ENCODE results near the gene KLHL35. TPM values are rescaled to one million over a fixed set of nuclear protein-coding genes. Genes with fewer than 3 reads are reported as not detected.
"Not testable (repeated sequence)": the region's sequence is repeated elsewhere in the genome, so short reads cannot be mapped to it uniquely, and the experiment has no call there.

KLHL35 gene
- total RNA-seq, 2 experiments from 2014 or later = 0.50 to 1.3 TPM

GRCh38 chr11:75386942-75387630 is 45.9 kb downstream of the KLHL35 start:
- no peaks in the 10 kb centered on the region for H3K9me3 Mint-ChIP-seq
- no peak overlapping the region for H3K27ac Mint-ChIP-seq
- H3K4me1 Mint-ChIP-seq = peaks cover 19% of the 10 kb centered on the region
- H3K4me3 Mint-ChIP-seq = no peak overlapping the region
- ChIA-PET POLR2A (interaction anchor here (0.6 to 0.8 kb wide), 2 partner anchors 11 to 107 kb away, joined by 3 read pairs; no protein-coding TSS in a partner anchor), CTCF (interaction anchor here (1.4 to 4.9 kb wide), 8 partner anchors 11 to 144 kb away, joined by 4 to 23 read pairs (median 12); no protein-coding TSS in a partner anchor)
- H3K27me3 Mint-ChIP-seq = peaks cover 10% of the 10 kb centered on the region
- DNase-seq = no peak
- no peaks in the 10 kb centered on the region for H3K36me3 Mint-ChIP-seq (ENCODE audit: low read depth)

GRCh38 chr11:75384438-75385080 is 48.4 kb downstream of the KLHL35 start:
- DNase-seq = peak; percentile 76
- Mint-ChIP-seq H3K27ac (peak overlapping the region; percentile 55), H3K27me3 (peaks cover 5% of the 10 kb centered on the region), H3K36me3 (ENCODE audit: low read depth) (no peaks in the 10 kb centered on the region), H3K4me1 (peaks cover 23% of the 10 kb centered on the region), H3K4me3 (no peak overlapping the region), H3K9me3 (no peaks in the 10 kb centered on the region)
- CTCF ChIA-PET = interaction anchor here (0.5 to 6.1 kb wide), 12 partner anchors 9 to 149 kb away, joined by 3 to 44 read pairs (median 4); no protein-coding TSS in a partner anchor
- POLR2A ChIA-PET = no interaction called here

GRCh38 chr11:75383246-75383645 is 49.8 kb downstream of the KLHL35 start:
- no peak overlapping the region for H3K4me3 Mint-ChIP-seq
- POLR2A ChIA-PET = no interaction called here
- DNase-seq = peak; percentile 59
- H3K9me3 Mint-ChIP-seq = no peaks in the 10 kb centered on the region
- H3K27me3 Mint-ChIP-seq = peaks cover 5% of the 10 kb centered on the region
- peak overlapping the region; percentile 78 for H3K27ac Mint-ChIP-seq
- no peaks in the 10 kb centered on the region for H3K36me3 Mint-ChIP-seq (ENCODE audit: low read depth)
- CTCF ChIA-PET = interaction anchor here (0.8 to 6.1 kb wide), 6 partner anchors 21 to 244 kb away, joined by 3 to 44 read pairs (median 4); no protein-coding TSS in a partner anchor
- peaks cover 23% of the 10 kb centered on the region for H3K4me1 Mint-ChIP-seq

- Mint-ChIP-seq H3K4me1 (peaks cover 26% of the 10 kb centered on the region), H3K27me3 (no peaks in the 10 kb centered on the region), H3K4me3 (no peak overlapping the region), H3K27ac (no peak overlapping the region), H3K9me3 (no peaks in the 10 kb centered on the region), H3K36me3 (ENCODE audit: low read depth) (no peaks in the 10 kb centered on the region)
- ChIA-PET CTCF (interaction anchor here (0.5 to 6.1 kb wide), 9 partner anchors 9 to 151 kb away, joined by 3 to 44 read pairs (median 3); partner anchors contain the start of gene RPS3), POLR2A (no interaction called here)
- DNase-seq = no peak
These were observed 52.1 kb downstream of the KLHL35 start for GRCh38 chr11:75380716-75381420.

- Mint-ChIP-seq H3K4me3 (no peak overlapping the region), H3K4me1 (peaks cover 26% of the 10 kb centered on the region), H3K9me3 (no peaks in the 10 kb centered on the region), H3K27me3 (no peaks in the 10 kb centered on the region), H3K36me3 (ENCODE audit: low read depth) (no peaks in the 10 kb centered on the region), H3K27ac (no peak overlapping the region)
- ChIA-PET CTCF (interaction anchor here (0.8 to 6.1 kb wide), 5 partner anchors 8 to 151 kb away, joined by 3 to 44 read pairs (median 6); partner anchors contain the start of gene RPS3), POLR2A (no interaction called here)
- DNase-seq = no peak
These were observed 52.8 kb downstream of the KLHL35 start for GRCh38 chr11:75380245-75380644.

- H3K4me3 Mint-ChIP-seq; H3K36me3 Mint-ChIP-seq (ENCODE audit: low read depth); DNase-seq; CTCF ChIA-PET; H3K9me3 Mint-ChIP-seq; H3K27me3 Mint-ChIP-seq; H3K27ac Mint-ChIP-seq; POLR2A ChIA-PET: not testable (repeated sequence)
- H3K4me1 Mint-ChIP-seq = peaks cover 15% of the 10 kb centered on the region
These were observed 54.2 kb downstream of the KLHL35 start for GRCh38 chr11:75378776-75379175.

- H3K27ac Mint-ChIP-seq = no peak overlapping the region
- no peak overlapping the region for H3K4me3 Mint-ChIP-seq
- no peaks in the 10 kb centered on the region for H3K27me3 Mint-ChIP-seq
- CTCF ChIA-PET = interaction anchor here (1.0 to 3.1 kb wide), 2 partner anchors 9 to 20 kb away, joined by 4 to 11 read pairs; no protein-coding TSS in a partner anchor
- POLR2A ChIA-PET = no interaction called here
- peaks cover 16% of the 10 kb centered on the region for H3K4me1 Mint-ChIP-seq
- H3K9me3 Mint-ChIP-seq = no peaks in the 10 kb centered on the region
- H3K36me3 Mint-ChIP-seq (ENCODE audit: low read depth) = no peaks in the 10 kb centered on the region
- DNase-seq = no peak
These were observed 56.8 kb downstream of the KLHL35 start for GRCh38 chr11:75376175-75376574.

GRCh38 chr11:75375626-75376025 is 57.4 kb downstream of the KLHL35 start:
- DNase-seq = no peak
- no peaks in the 10 kb centered on the region for H3K36me3 Mint-ChIP-seq (ENCODE audit: low read depth)
- ChIA-PET CTCF (interaction anchor here (1.0 to 3.1 kb wide), 2 partner anchors 9 to 20 kb away, joined by 4 to 11 read pairs; no protein-coding TSS in a partner anchor), POLR2A (no interaction called here)
- no peak overlapping the region for H3K27ac Mint-ChIP-seq
- H3K9me3 Mint-ChIP-seq = no peaks in the 10 kb centered on the region
- peaks cover 14% of the 10 kb centered on the region for H3K4me1 Mint-ChIP-seq
- no peaks in the 10 kb centered on the region for H3K27me3 Mint-ChIP-seq
- no peak overlapping the region for H3K4me3 Mint-ChIP-seq

- H3K4me1 Mint-ChIP-seq = peaks cover 22% of the 10 kb centered on the region
- H3K9me3 Mint-ChIP-seq = peaks cover 4% of the 10 kb centered on the region
- CTCF ChIA-PET = interaction anchor here (0.6 to 3.1 kb wide), 7 partner anchors 10 to 1254 kb away, joined by 3 to 11 read pairs (median 4); partner anchors contain the start of gene ARRB1
These were observed 58.4 kb downstream of the KLHL35 start for GRCh38 chr11:75374646-75375045.

GRCh38 chr11:75373201-75373600 is 59.8 kb downstream of the KLHL35 start:
- POLR2A ChIA-PET = no interaction called here
- Mint-ChIP-seq H3K4me1 (peaks cover 29% of the 10 kb centered on the region), H3K27me3 (no peaks in the 10 kb centered on the region), H3K27ac (no peak overlapping the region), H3K36me3 (ENCODE audit: low read depth) (peaks cover 11% of the 10 kb centered on the region), H3K9me3 (peaks cover 9% of the 10 kb centered on the region), H3K4me3 (no peak overlapping the region)
- DNase-seq = no peak
- CTCF ChIA-PET = interaction anchor here (1.2 kb wide), 2 partner anchors 93 to 109 kb away, joined by 3 read pairs; no protein-coding TSS in a partner anchor

More at GRCh38 chr11:75374646-75375045, 58.4 kb downstream of the KLHL35 start:
- H3K4me3 Mint-ChIP-seq = no peak overlapping the region
- no peak for DNase-seq
- no peak overlapping the region for H3K27ac Mint-ChIP-seq
- no peaks in the 10 kb centered on the region for H3K27me3 Mint-ChIP-seq
- POLR2A ChIA-PET = no interaction called here
- peaks cover 5% of the 10 kb centered on the region for H3K36me3 Mint-ChIP-seq (ENCODE audit: low read depth)

Data from activated CD4-positive, alpha-beta T cell treated with anti-CD3 and anti-CD28 coated beads, Interleukin-2, amount 10 ng/mL, durations not matched to agents 7 days and 5 days (primary cell).